ENCODE measurements around the gene PROSER3.

- TF ChIP-seq EZH2 (IDR thresholded peaks at IDR 0.05; ENCODE audit: borderline replicate concordance) = no peak
- TF ChIP-seq EZH2phosphoT487 (IDR thresholded peaks at IDR 0.05; ENCODE audit: low read depth, severe bottlenecking, unreplicated experiment) = no peak
- no peak for TF ChIP-seq CTCF (IDR thresholded peaks at IDR 0.05; ENCODE audit: poor library complexity)
These were observed 43.2 kb upstream of the PROSER3 start for GRCh38 chr19:35714601-35715354.
